ENCODE data around the gene PMAIP1.

PMAIP1 gene

GRCh38 chr18:59902993-59903610 is 3.3 kb downstream of the PMAIP1 start:
- Histone ChIP-seq H3K27me3 (ENCODE audit: control insufficient read depth, insufficient read depth, low read length) (0 out of 2 replicates have a peak, but pooled peaks cover 2% of the 10 kb centered on the region), H3K4me3 (ENCODE audit: low read depth, low read length) (peak overlapping the region; percentile 73), H3K9ac (ENCODE audit: low read depth, low read length) (no peak overlapping the region), H3K36me3 (ENCODE audit: control insufficient read depth, insufficient read depth, low read length) (peaks cover 29% of the 10 kb centered on the region), H3K27ac (ENCODE audit: low read depth, low read length) (no peak overlapping the region), H3K4me1 (ENCODE audit: control insufficient read depth, insufficient read depth, low read length) (peaks cover 51% of the 10 kb centered on the region), H3K9me3 (ENCODE audit: control insufficient read depth, insufficient read depth, low read length) (no peaks in the 10 kb centered on the region)

GRCh38 chr18:59904011-59904601 is 4.3 kb downstream of the PMAIP1 start:
- Histone ChIP-seq H3K36me3 (ENCODE audit: control insufficient read depth, insufficient read depth, low read length) (peaks cover 29% of the 10 kb centered on the region), H3K9ac (ENCODE audit: low read depth, low read length) (no peak overlapping the region), H3K27ac (ENCODE audit: low read depth, low read length) (peak overlapping the region; percentile 43), H3K9me3 (ENCODE audit: control insufficient read depth, insufficient read depth, low read length) (no peaks in the 10 kb centered on the region), H3K4me1 (ENCODE audit: control insufficient read depth, insufficient read depth, low read length) (peaks cover 58% of the 10 kb centered on the region), H3K4me3 (ENCODE audit: low read depth, low read length) (peak overlapping the region; percentile 73), H3K27me3 (ENCODE audit: control insufficient read depth, insufficient read depth, low read length) (no peaks in the 10 kb centered on the region)

- Histone ChIP-seq H3K4me3 (ENCODE audit: low read depth, low read length) (no peak overlapping the region), H3K9ac (ENCODE audit: low read depth, low read length) (no peak overlapping the region), H3K27me3 (ENCODE audit: control insufficient read depth, insufficient read depth, low read length) (no peaks in the 10 kb centered on the region), H3K9me3 (ENCODE audit: control insufficient read depth, insufficient read depth, low read length) (no peaks in the 10 kb centered on the region), H3K27ac (ENCODE audit: low read depth, low read length) (no peak overlapping the region), H3K4me1 (ENCODE audit: control insufficient read depth, insufficient read depth, low read length) (peaks cover 65% of the 10 kb centered on the region), H3K36me3 (ENCODE audit: control insufficient read depth, insufficient read depth, low read length) (peaks cover 29% of the 10 kb centered on the region)
Observed at GRCh38 chr18:59905686-59906091, 5.9 kb downstream of the PMAIP1 start.

- H3K4me1 ChIP-seq (ENCODE audit: control insufficient read depth, insufficient read depth, low read length): peaks cover 65% of the 10 kb centered on the region
- H3K4me3 ChIP-seq (ENCODE audit: low read depth, low read length): no peak overlapping the region
- H3K9ac ChIP-seq (ENCODE audit: low read depth, low read length): no peak overlapping the region
- H3K27ac ChIP-seq (ENCODE audit: low read depth, low read length): no peak overlapping the region
- H3K9me3 ChIP-seq (ENCODE audit: control insufficient read depth, insufficient read depth, low read length): no peaks in the 10 kb centered on the region
- peaks cover 29% of the 10 kb centered on the region for H3K36me3 ChIP-seq (ENCODE audit: control insufficient read depth, insufficient read depth, low read length)
- H3K27me3 ChIP-seq (ENCODE audit: control insufficient read depth, insufficient read depth, low read length): no peaks in the 10 kb centered on the region
Observed at GRCh38 chr18:59906203-59906602, 6.4 kb downstream of the PMAIP1 start.

- no peak overlapping the region for H3K27ac ChIP-seq (ENCODE audit: low read depth, low read length)
- no peak overlapping the region for H3K9ac ChIP-seq (ENCODE audit: low read depth, low read length)
- H3K9me3 ChIP-seq (ENCODE audit: control insufficient read depth, insufficient read depth, low read length): no peaks in the 10 kb centered on the region
- H3K36me3 ChIP-seq (ENCODE audit: control insufficient read depth, insufficient read depth, low read length): peaks cover 23% of the 10 kb centered on the region
- H3K27me3 ChIP-seq (ENCODE audit: control insufficient read depth, insufficient read depth, low read length): no peaks in the 10 kb centered on the region
- peaks cover 69% of the 10 kb centered on the region for H3K4me1 ChIP-seq (ENCODE audit: control insufficient read depth, insufficient read depth, low read length)
- no peak overlapping the region for H3K4me3 ChIP-seq (ENCODE audit: low read depth, low read length)
Observed at GRCh38 chr18:59907172-59907571, 7.4 kb downstream of the PMAIP1 start.

- Histone ChIP-seq H3K27ac (ENCODE audit: low read depth, low read length) (no peak overlapping the region), H3K9me3 (ENCODE audit: control insufficient read depth, insufficient read depth, low read length) (no peaks in the 10 kb centered on the region), H3K4me1 (ENCODE audit: control insufficient read depth, insufficient read depth, low read length) (peaks cover 64% of the 10 kb centered on the region), H3K4me3 (ENCODE audit: low read depth, low read length) (no peak overlapping the region), H3K9ac (ENCODE audit: low read depth, low read length) (no peak overlapping the region), H3K36me3 (ENCODE audit: control insufficient read depth, insufficient read depth, low read length) (peaks cover 18% of the 10 kb centered on the region), H3K27me3 (ENCODE audit: control insufficient read depth, insufficient read depth, low read length) (no peaks in the 10 kb centered on the region)
Observed at GRCh38 chr18:59907660-59908059, 7.9 kb downstream of the PMAIP1 start.

GRCh38 chr18:59908799-59909198 is 9.0 kb downstream of the PMAIP1 start:
- H3K4me3 ChIP-seq (ENCODE audit: low read depth, low read length): no peak overlapping the region
- no peak overlapping the region for H3K9ac ChIP-seq (ENCODE audit: low read depth, low read length)
- no peaks in the 10 kb centered on the region for H3K27me3 ChIP-seq (ENCODE audit: control insufficient read depth, insufficient read depth, low read length)
- peaks cover 7% of the 10 kb centered on the region for H3K36me3 ChIP-seq (ENCODE audit: control insufficient read depth, insufficient read depth, low read length)
- peak overlapping the region; percentile 49 for H3K27ac ChIP-seq (ENCODE audit: low read depth, low read length)
- H3K9me3 ChIP-seq (ENCODE audit: control insufficient read depth, insufficient read depth, low read length): no peaks in the 10 kb centered on the region
- peaks cover 53% of the 10 kb centered on the region for H3K4me1 ChIP-seq (ENCODE audit: control insufficient read depth, insufficient read depth, low read length)

GRCh38 chr18:59909289-59910036 is 9.7 kb downstream of the PMAIP1 start:
- no peaks in the 10 kb centered on the region for H3K9me3 ChIP-seq (ENCODE audit: control insufficient read depth, insufficient read depth, low read length)
- no peaks in the 10 kb centered on the region for H3K27me3 ChIP-seq (ENCODE audit: control insufficient read depth, insufficient read depth, low read length)
- no peak overlapping the region for H3K9ac ChIP-seq (ENCODE audit: low read depth, low read length)
- H3K4me3 ChIP-seq (ENCODE audit: low read depth, low read length): no peak overlapping the region
- H3K36me3 ChIP-seq (ENCODE audit: control insufficient read depth, insufficient read depth, low read length): no peaks in the 10 kb centered on the region
- peak overlapping the region; percentile 49 for H3K27ac ChIP-seq (ENCODE audit: low read depth, low read length)
- peaks cover 47% of the 10 kb centered on the region for H3K4me1 ChIP-seq (ENCODE audit: control insufficient read depth, insufficient read depth, low read length)

GRCh38 chr18:59910967-59911366 is 11.2 kb downstream of the PMAIP1 start:
- Histone ChIP-seq H3K36me3 (ENCODE audit: control insufficient read depth, insufficient read depth, low read length) (no peaks in the 10 kb centered on the region), H3K9ac (ENCODE audit: low read depth, low read length) (no peak overlapping the region), H3K27me3 (ENCODE audit: control insufficient read depth, insufficient read depth, low read length) (no peaks in the 10 kb centered on the region), H3K4me3 (ENCODE audit: low read depth, low read length) (no peak overlapping the region), H3K27ac (ENCODE audit: low read depth, low read length) (no peak overlapping the region), H3K4me1 (ENCODE audit: control insufficient read depth, insufficient read depth, low read length) (peaks cover 34% of the 10 kb centered on the region), H3K9me3 (ENCODE audit: control insufficient read depth, insufficient read depth, low read length) (no peaks in the 10 kb centered on the region)

GRCh38 chr18:59911600-59911999 is 11.8 kb downstream of the PMAIP1 start:
- Histone ChIP-seq H3K9ac (ENCODE audit: low read depth, low read length) (no peak overlapping the region), H3K27me3 (ENCODE audit: control insufficient read depth, insufficient read depth, low read length) (no peaks in the 10 kb centered on the region), H3K4me1 (ENCODE audit: control insufficient read depth, insufficient read depth, low read length) (peaks cover 33% of the 10 kb centered on the region), H3K9me3 (ENCODE audit: control insufficient read depth, insufficient read depth, low read length) (no peaks in the 10 kb centered on the region), H3K27ac (ENCODE audit: low read depth, low read length) (no peak overlapping the region), H3K4me3 (ENCODE audit: low read depth, low read length) (no peak overlapping the region), H3K36me3 (ENCODE audit: control insufficient read depth, insufficient read depth, low read length) (no peaks in the 10 kb centered on the region)

GRCh38 chr18:59912007-59912550 is 12.3 kb downstream of the PMAIP1 start:
- Histone ChIP-seq H3K27ac (ENCODE audit: low read depth, low read length) (no peak overlapping the region), H3K4me1 (ENCODE audit: control insufficient read depth, insufficient read depth, low read length) (peaks cover 30% of the 10 kb centered on the region), H3K27me3 (ENCODE audit: control insufficient read depth, insufficient read depth, low read length) (no peaks in the 10 kb centered on the region), H3K9ac (ENCODE audit: low read depth, low read length) (no peak overlapping the region), H3K4me3 (ENCODE audit: low read depth, low read length) (no peak overlapping the region), H3K36me3 (ENCODE audit: control insufficient read depth, insufficient read depth, low read length) (no peaks in the 10 kb centered on the region), H3K9me3 (ENCODE audit: control insufficient read depth, insufficient read depth, low read length) (no peaks in the 10 kb centered on the region)

All from HUES48 (cell line).